HG03432 (cell line): ENCODE measurements around the gene FGD5.
A peak's percentile ranks its signal among the peaks of the same experiment; 100 is the strongest.

ENCODE experiments used
- ATAC-seq: cut with Tn5 transposase; IDR thresholded peaks from one replicate; pipeline ENCODE4 v1.9.1; 2021; ENCODE audit warnings: mild to moderate bottlenecking, moderate library complexity; ENCODE audit not compliant: unreplicated experiment

The FGD5 gene

GRCh38 chr3:14871456-14872200, 52.9 kb downstream of the FGD5 start:
- ATAC-seq = no peak

- ATAC-seq = no peak
These were observed 53.9 kb downstream of the FGD5 start for GRCh38 chr3:14872706-14873105.

- no peak for ATAC-seq
These were observed 56.0 kb downstream of the FGD5 start for GRCh38 chr3:14874784-14875183.

- no peak for ATAC-seq
These were observed 56.8 kb downstream of the FGD5 start for GRCh38 chr3:14875411-14876175.

GRCh38 chr3:14876921-14877333, 58.2 kb downstream of the FGD5 start:
- ATAC-seq = no peak

GRCh38 chr3:14877469-14877868, 58.7 kb downstream of the FGD5 start:
- ATAC-seq = no peak

- no peak for ATAC-seq
These were observed 60.6 kb downstream of the FGD5 start for GRCh38 chr3:14879211-14879874.

- no peak for ATAC-seq
These were observed 61.8 kb downstream of the FGD5 start for GRCh38 chr3:14880447-14881106.

- ATAC-seq = no peak
These were observed 64.5 kb downstream of the FGD5 start for GRCh38 chr3:14883226-14883625.

- no peak for ATAC-seq
These were observed 65.9 kb downstream of the FGD5 start for GRCh38 chr3:14884665-14885064.

- no peak for ATAC-seq
These were observed 66.5 kb downstream of the FGD5 start for GRCh38 chr3:14885307-14885706.

- no peak for ATAC-seq
These were observed 67.3 kb downstream of the FGD5 start for GRCh38 chr3:14886101-14886500.

GRCh38 chr3:14889205-14889604, 70.4 kb downstream of the FGD5 start:
- no peak for ATAC-seq

- ATAC-seq = no peak
These were observed 71.2 kb downstream of the FGD5 start for GRCh38 chr3:14889943-14890342.

GRCh38 chr3:14890476-14890875, 71.7 kb downstream of the FGD5 start:
- peak; percentile 86 for ATAC-seq

- peak; percentile 16 for ATAC-seq
These were observed 72.7 kb downstream of the FGD5 start for GRCh38 chr3:14891135-14892132.

- no peak for ATAC-seq
These were observed 73.5 kb downstream of the FGD5 start for GRCh38 chr3:14892226-14892625.

GRCh38 chr3:14894085-14894484, 75.3 kb downstream of the FGD5 start:
- no peak for ATAC-seq

GRCh38 chr3:14897266-14897665, 78.5 kb downstream of the FGD5 start:
- no peak for ATAC-seq

- ATAC-seq = no peak
These were observed 80.2 kb downstream of the FGD5 start for GRCh38 chr3:14898929-14899328.
